Spleen (tissue), 7 donors: Measurements from ENCODE around the gene GP1BB.

Source experiments
- POLR2AphosphoS5 ChIP-seq, 3 donors: sonication (generic); formaldehyde crosslinking; IDR thresholded peaks; one replicate each; pipeline ENCODE4 v1.5.1; 2017; ENCODE audit warnings: antibody characterized with exemption in 3 of 3
- TF ChIP-seq, protein P1 (sequence below), 11 experiments: fragments of 200-600 bp in 7 of 11; fragments of 450-650 bp in 4 of 11; sonication (generic) in 4 of 11; IDR thresholded peaks in 8 of 11; conservative IDR thresholded peaks in 3 of 11; 1 replicate in 7 of 11; 2 replicates in 4 of 11; pipeline versions ENCODE4 v1.4.0 to v1.8.0; 2016 to 2021; ENCODE audit warnings: antibody characterized with exemption in 11 of 11, inconsistent platforms in 4 of 11, mild to moderate bottlenecking in 1 of 11
- donor health status: DM: no; HTN: no; CAD: no; lungs with moderate emphysema.
- donor health status: DM: no; HTN: no; CAD: no.
- donor health status: DM: no; HTN: no; CAD: no.

DNA sequence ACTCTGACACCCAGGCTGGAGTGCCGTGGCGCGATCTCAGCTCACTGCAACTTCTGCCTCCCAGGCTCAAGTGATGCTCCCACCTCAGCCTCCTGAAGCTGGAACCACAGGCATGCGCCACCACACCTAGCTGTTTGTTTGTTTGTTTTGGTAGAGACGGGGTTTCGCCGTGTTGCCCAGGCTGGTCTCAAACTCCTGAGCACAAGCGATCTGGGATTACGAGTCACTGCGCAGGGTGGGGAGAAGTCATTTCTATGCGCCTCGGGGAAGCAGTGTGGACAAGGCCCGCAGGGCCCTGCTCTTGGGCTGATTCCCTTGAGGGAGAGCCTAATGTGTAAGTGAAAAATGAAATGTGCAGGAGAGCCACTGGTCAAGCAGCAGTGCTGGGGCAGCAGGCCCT lies 28.6 kb upstream of the GP1BB start:
- TF ChIP-seq, protein P1, sequence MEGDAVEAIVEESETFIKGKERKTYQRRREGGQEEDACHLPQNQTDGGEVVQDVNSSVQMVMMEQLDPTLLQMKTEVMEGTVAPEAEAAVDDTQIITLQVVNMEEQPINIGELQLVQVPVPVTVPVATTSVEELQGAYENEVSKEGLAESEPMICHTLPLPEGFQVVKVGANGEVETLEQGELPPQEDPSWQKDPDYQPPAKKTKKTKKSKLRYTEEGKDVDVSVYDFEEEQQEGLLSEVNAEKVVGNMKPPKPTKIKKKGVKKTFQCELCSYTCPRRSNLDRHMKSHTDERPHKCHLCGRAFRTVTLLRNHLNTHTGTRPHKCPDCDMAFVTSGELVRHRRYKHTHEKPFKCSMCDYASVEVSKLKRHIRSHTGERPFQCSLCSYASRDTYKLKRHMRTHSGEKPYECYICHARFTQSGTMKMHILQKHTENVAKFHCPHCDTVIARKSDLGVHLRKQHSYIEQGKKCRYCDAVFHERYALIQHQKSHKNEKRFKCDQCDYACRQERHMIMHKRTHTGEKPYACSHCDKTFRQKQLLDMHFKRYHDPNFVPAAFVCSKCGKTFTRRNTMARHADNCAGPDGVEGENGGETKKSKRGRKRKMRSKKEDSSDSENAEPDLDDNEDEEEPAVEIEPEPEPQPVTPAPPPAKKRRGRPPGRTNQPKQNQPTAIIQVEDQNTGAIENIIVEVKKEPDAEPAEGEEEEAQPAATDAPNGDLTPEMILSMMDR (IDR thresholded peaks at IDR 0.05 in 8 of 11, conservative IDR thresholded peaks at IDR 0.05 in 3 of 11) = no peak
- TF ChIP-seq POLR2AphosphoS5 (IDR thresholded peaks at IDR 0.05) = no peak
